Loucy (cell line): ENCODE measurements around the gene SDHA.

ENCODE experiments used
- EZH2phosphoT487 ChIP-seq: fragments of 200-600 bp; IDR thresholded peaks from 2 replicates; pipeline ENCODE4 v1.6.1; 2018; ENCODE audit warnings: antibody characterized with exemption, mild to moderate bottlenecking, moderate library complexity, borderline replicate concordance
- TF ChIP-seq, protein P1 (sequence below): fragments of 200-600 bp; sonication (generic); conservative IDR thresholded peaks from 2 replicates; pipeline ENCODE4 v1.5.1; 2014; ENCODE audit warnings: mild to moderate bottlenecking, antibody characterized with exemption, low read length

DNA sequence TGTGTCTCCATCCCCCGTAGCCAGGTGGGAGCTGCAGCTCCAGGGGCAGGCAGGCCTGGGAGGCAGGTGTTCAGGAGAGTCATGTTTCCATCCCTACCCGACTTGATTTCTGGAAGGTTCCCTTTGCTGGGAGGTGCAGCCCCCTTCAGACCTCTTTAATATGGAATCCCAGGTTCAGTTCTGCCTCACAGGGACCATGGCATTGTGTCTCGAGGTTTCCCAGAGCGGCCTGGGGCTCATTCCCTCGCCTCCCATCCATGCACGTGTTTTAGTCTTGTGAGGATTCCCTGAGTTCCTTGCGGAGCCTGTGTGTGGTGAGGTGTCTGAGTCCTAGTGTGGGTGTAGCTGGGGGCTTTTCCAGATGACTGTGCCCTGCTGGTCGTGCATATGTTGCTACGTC, 86.9 kb downstream of the SDHA start:
- TF ChIP-seq, protein P1, sequence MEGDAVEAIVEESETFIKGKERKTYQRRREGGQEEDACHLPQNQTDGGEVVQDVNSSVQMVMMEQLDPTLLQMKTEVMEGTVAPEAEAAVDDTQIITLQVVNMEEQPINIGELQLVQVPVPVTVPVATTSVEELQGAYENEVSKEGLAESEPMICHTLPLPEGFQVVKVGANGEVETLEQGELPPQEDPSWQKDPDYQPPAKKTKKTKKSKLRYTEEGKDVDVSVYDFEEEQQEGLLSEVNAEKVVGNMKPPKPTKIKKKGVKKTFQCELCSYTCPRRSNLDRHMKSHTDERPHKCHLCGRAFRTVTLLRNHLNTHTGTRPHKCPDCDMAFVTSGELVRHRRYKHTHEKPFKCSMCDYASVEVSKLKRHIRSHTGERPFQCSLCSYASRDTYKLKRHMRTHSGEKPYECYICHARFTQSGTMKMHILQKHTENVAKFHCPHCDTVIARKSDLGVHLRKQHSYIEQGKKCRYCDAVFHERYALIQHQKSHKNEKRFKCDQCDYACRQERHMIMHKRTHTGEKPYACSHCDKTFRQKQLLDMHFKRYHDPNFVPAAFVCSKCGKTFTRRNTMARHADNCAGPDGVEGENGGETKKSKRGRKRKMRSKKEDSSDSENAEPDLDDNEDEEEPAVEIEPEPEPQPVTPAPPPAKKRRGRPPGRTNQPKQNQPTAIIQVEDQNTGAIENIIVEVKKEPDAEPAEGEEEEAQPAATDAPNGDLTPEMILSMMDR = no peak
- TF ChIP-seq EZH2phosphoT487 = no peak
